HG02798 (cell line): ENCODE data around the gene ENDOU.
"Not testable (repeated sequence)": the region's sequence is repeated elsewhere in the genome, so short reads cannot be mapped to it uniquely, and the experiment has no call there.

Experiments used
- ATAC-seq: cut with Tn5 transposase; IDR thresholded peaks from one replicate; pipeline ENCODE4 v1.9.1; 2021; ENCODE audit warnings: mild to moderate bottlenecking; ENCODE audit not compliant: unreplicated experiment, poor library complexity

ENDOU gene

DNA sequence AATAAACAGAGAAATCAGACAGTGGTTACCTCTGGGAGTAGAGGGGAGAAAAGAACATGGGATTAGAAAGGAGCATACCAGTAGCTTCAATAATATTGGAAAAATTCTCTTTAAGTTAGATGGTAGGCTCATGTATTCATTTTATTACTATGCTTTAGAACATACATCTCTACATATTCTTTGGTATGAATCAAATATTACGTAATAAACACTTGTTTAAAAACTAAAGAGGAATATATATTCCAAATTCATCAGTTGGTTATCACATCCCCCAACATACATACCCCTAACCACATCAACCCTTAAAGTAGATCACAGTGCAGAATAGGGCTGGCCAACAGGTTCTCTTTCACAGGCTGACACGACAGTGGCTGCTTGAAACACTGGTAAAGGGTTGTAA, 25.0 kb downstream of the ENDOU start:
- no peak for ATAC-seq

DNA sequence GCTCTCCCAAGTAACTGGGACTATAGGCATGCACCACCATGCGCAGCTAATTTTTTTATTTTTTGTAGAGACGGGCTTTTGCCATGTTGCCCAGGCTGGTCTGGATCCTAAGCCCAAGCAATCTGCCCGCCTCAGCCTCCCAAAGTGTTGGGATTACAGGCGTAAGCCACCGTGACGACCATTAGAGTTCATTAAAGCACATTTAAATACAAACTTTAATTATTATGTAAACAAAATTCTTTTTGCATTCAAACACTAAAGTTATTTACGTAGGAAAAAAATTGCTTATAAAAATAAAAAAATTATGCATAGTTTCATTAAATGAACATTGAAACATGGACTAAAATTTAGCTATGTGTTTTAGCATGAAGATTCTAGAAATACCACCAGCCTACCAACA, 26.7 kb downstream of the ENDOU start:
- ATAC-seq = no peak

DNA sequence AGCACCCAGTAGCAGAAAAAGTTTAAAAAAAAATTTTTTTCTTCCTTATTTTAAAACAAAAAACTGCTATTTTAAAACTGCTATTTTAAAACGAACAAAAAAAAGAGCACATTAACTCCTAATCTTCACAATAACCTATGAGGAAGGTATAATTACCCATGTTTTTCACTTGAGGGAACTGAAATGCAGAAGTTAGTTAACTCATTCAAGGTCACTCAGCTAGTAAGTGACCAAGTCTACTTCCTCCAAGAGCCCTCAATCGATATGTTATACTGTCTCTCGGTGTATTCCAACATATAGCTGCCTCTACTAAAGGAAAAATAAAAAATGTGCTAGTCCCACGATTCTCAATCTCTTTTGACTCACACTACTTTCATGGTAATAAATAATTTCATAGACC, 27.2 kb downstream of the ENDOU start:
- no peak for ATAC-seq

DNA sequence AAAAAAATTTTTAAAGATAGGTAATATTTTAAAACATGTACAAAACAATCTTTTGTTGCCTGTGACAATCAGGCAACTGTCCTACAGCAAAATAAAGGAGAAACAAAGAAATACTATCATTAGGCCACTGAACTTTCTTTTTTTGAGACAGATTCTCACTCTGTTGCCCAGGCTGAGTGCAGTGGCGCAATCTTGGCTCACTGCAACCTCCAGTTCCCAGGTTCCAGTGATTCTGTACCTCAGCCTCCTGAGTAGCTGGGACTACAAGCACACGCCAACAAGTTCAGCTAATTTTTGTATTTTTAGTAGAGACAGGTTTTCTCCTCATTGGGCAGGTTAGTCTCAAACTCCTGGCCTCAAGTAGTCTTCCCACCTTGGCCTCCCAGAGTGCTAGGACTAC, 36.1 kb downstream of the ENDOU start:
- ATAC-seq = no peak

DNA sequence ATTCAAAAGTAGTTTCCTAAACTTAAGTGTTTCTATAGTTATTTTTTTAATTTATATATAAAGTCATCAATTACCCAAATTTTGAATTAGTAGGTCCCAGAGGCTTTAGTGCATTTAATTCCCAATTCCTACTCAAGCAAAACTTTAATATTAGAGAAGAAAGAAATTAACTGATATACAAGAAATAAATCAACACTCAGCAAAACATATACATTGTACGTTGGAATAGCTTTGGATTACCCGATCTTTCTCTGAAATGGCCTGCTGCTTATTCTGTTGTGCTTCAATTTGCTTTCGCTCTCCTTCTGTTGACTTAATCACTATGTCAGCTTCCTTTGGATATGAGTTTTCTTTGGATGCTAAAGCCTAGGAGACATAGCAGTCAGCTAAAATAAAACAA, 37.7 kb downstream of the ENDOU start:
- ATAC-seq = no peak

DNA sequence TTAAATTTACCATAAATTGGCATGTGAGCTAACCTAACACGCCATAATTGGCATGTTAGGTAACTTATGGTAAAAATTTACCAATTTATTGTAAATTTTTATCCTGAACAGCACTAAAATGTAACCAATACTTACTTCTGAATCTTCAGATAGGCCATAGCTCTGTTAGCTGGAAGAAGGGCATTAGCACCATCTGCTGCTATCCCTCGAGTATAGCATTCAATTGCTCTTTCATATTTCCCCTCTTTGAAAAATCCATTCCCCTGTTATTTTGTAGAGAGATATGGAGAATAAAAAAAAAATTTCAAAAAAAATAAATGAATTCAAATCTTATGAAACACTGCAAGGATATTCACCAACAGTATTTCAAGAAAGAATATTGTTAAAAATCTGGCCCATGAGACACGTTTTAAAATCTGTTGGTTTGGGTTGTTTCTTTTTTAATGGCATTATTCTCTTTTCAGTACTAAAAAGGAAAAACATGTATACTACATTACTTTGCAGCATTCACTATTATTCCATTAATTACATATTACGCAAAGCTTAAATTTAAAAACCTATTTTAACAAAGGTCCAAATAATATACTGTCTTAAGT, 38.5 kb downstream of the ENDOU start:
- no peak for ATAC-seq

DNA sequence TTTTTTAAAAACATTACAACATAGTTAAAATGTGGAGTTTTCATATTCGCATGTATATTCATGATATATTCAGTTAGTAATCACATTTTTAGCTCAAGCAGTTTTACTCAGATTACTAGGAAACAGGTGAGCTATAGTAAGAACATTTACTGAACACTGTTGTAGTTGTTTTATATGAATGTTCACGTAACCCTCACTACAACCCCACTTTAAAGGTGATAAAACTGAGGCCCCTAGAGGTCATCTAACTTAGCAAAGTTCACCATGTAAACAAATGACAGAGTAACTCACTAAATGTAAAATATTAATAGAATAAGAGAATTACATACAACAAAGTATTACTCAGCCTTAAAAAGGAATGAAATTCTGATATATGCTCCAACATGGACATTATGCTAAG, 45.5 kb downstream of the ENDOU start:
- ATAC-seq = no peak

DNA sequence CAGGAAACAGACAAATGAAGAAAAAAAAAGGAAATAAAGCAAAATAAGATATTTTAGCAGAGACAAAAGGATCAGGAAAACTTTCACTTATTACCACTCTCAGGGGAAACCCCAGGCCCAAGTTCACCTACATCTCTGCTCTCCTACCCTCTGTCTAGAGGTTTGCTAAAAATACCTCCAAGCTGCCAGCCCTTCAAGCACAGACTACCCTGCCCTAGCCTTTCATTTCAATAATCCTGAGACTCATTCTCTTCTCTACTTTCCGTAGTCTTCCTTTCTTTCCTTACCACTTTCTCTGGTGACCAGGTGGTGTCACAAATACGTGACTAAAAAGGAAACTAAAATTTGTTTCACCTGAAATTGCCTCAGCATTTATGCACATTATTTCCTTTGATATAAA, 53.2 kb downstream of the ENDOU start:
- ATAC-seq = no peak

DNA sequence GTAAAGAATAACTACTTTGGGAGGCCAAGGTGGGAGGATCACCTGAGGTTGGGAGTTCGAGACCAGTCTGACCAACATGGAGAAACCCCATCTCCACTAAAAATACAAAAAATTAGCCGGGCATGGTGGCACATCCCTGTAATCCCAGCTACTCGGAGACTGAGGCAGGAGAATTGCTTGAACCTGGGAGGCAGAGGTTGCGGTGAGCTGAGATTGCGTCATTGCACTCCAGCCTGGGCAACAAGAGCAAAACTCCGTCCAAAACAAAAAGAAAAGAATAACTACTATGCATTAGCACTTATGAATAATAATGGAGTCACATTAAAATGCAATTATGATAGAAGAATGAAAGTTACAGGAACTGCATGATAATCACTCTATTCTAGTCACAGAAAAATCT, 57.4 kb downstream of the ENDOU start:
- not testable (repeated sequence) for ATAC-seq
